CD8-positive, alpha-beta memory T cell (primary cell): Measurements from ENCODE around the gene MAGEA2B. TPM values are rescaled to one million over a fixed set of nuclear protein-coding genes. Genes with fewer than 3 reads are reported as not detected.
"Not testable (repeated sequence)": the region's sequence is repeated elsewhere in the genome, so short reads cannot be mapped to it uniquely, and the experiment has no call there.

Experiments
- CTCF ChIA-PET: fragments of 350-600 bp; sonication (Branson Sonifier 250); formaldehyde crosslinking; loops from one replicate; lab custom pipeline; 2021; ENCODE audit warnings: antibody characterized with exemption; lab: Charles Lee
- POLR2A ChIA-PET: fragments of 350-600 bp; sonication (Branson Sonifier 250); formaldehyde crosslinking; loops from one replicate; lab custom pipeline; 2021; ENCODE audit warnings: antibody characterized with exemption; lab: Charles Lee
- DNase-seq, 5 donors: peaks; one replicate each; pipeline versions ENCODE4 v3.0.0 to v3.0.0-alpha.2; 2020 to 2022; ENCODE audit warnings: mixed read lengths in 1 of 5
- H3K27ac ChIP-seq: one replicate; pipeline ENCODE4 v1.7.0; 2013; ENCODE audit warnings: low read depth, mild to moderate bottlenecking, low read length, moderate library complexity
- H3K27me3 ChIP-seq: 2 replicates; pipeline ENCODE4 v1.7.0; 2013; ENCODE audit warnings: low read length, mild to moderate bottlenecking; ENCODE audit not compliant: insufficient read depth, poor library complexity, severe bottlenecking
- H3K36me3 ChIP-seq: 2 replicates; pipeline ENCODE4 v1.7.0; 2013; ENCODE audit warnings: mild to moderate bottlenecking, low read length, moderate library complexity; ENCODE audit not compliant: insufficient read depth
- H3K4me1 ChIP-seq: 2 replicates; pipeline ENCODE4 v1.7.0; 2013; ENCODE audit warnings: mild to moderate bottlenecking, low read length, moderate library complexity; ENCODE audit not compliant: insufficient read depth
- H3K4me3 ChIP-seq: 2 replicates; pipeline ENCODE4 v1.7.0; 2013; ENCODE audit warnings: mild to moderate bottlenecking, low read length
- H3K9me3 ChIP-seq: 2 replicates; pipeline ENCODE4 v1.7.0; 2013; ENCODE audit warnings: mild to moderate bottlenecking, low read length
- H3K27ac Mint-ChIP-seq, 8 donors: one replicate each; pipeline ENCODE4 v1.8.0; 2020 to 2021; ENCODE audit warnings: mixed read lengths in 8 of 8, mild to moderate bottlenecking in 6 of 8, inconsistent platforms in 3 of 8, moderate library complexity in 3 of 8
- H3K27me3 Mint-ChIP-seq, 2 donors: one replicate each; pipeline ENCODE4 v1.8.0; 2020 to 2021; ENCODE audit warnings: mixed read lengths in 2 of 2, mild to moderate bottlenecking in 1 of 2, moderate library complexity in 1 of 2
- H3K36me3 Mint-ChIP-seq, 3 donors: one replicate each; pipeline ENCODE4 v1.8.0; 2020 to 2021; ENCODE audit warnings: mixed read lengths in 3 of 3, inconsistent platforms in 1 of 3, mild to moderate bottlenecking in 1 of 3
- H3K4me1 Mint-ChIP-seq, 3 donors: one replicate each; pipeline ENCODE4 v1.8.0; 2020 to 2021; ENCODE audit warnings: mixed read lengths in 3 of 3, inconsistent platforms in 1 of 3, mild to moderate bottlenecking in 1 of 3
- H3K4me3 Mint-ChIP-seq, 7 donors: one replicate each; pipeline ENCODE4 v1.8.0; 2020 to 2021; ENCODE audit warnings: mixed read lengths in 7 of 7, mild to moderate bottlenecking in 6 of 7, moderate library complexity in 4 of 7, inconsistent platforms in 2 of 7
- H3K9me3 Mint-ChIP-seq, 5 donors: one replicate each; pipeline ENCODE4 v1.8.0; 2020 to 2022; ENCODE audit warnings: mixed read lengths in 5 of 5, mild to moderate bottlenecking in 3 of 5, moderate library complexity in 2 of 5, inconsistent platforms in 1 of 5
- polyA plus RNA-seq: library from polyadenylated mRNA; unstranded; fragments of 300-500 nt; fragmentation: Illumina TruSeq; gene quantifications from one replicate; pipeline ENCODE4 v1.2.3, GENCODE V29; 2021
- total RNA-seq, 2 experiments: library from RNA; stranded (reverse); gene quantifications; one replicate each; pipeline ENCODE4 v1.2.3, GENCODE V29; 2021

Gene MAGEA2B
- total and polyA plus RNA-seq, 3 experiments from 2014 or later, result not detected

- no peak for DNase-seq
- Histone ChIP-seq H3K27me3 (no peaks in the 10 kb centered on the region), H3K4me3 (no peak overlapping the region), H3K4me1 (no peaks in the 10 kb centered on the region), H3K27ac (no peak overlapping the region), H3K36me3 (no peaks in the 10 kb centered on the region), H3K9me3 (no peaks in the 10 kb centered on the region)
- CTCF ChIA-PET, result no interaction called here
- H3K27me3 Mint-ChIP-seq, result peaks cover 0 to 14% of the 10 kb centered on the region in 2 donors
- H3K9me3 Mint-ChIP-seq, result no peaks in the 10 kb centered on the region
- H3K27ac Mint-ChIP-seq, result no peak overlapping the region
- H3K4me3 Mint-ChIP-seq, result no peak overlapping the region
- POLR2A ChIA-PET, result no interaction called here
- H3K36me3 Mint-ChIP-seq, result no peaks in the 10 kb centered on the region
- no peaks in the 10 kb centered on the region for H3K4me1 Mint-ChIP-seq
These were observed 24.1 kb downstream of the MAGEA2B start for GRCh38 chrX:152738560-152738959.

- H3K4me3 ChIP-seq, H3K4me1 Mint-ChIP-seq, H3K9me3 Mint-ChIP-seq, H3K27me3 ChIP-seq, H3K27ac Mint-ChIP-seq, DNase-seq, H3K27me3 Mint-ChIP-seq, H3K9me3 ChIP-seq, POLR2A ChIA-PET, H3K4me3 Mint-ChIP-seq, H3K36me3 Mint-ChIP-seq, H3K4me1 ChIP-seq, CTCF ChIA-PET, H3K36me3 ChIP-seq, H3K27ac ChIP-seq: not testable (repeated sequence)
These were observed 39.5 kb downstream of the MAGEA2B start, which contains the start of gene MAGEA2 for GRCh38 chrX:152753686-152754650. Gene MAGEA2, minus strand, starts transcription at chrX:152753842. Its CDS starts 2,479 bp downstream, at chrX:152751363.

- H3K4me1 Mint-ChIP-seq, H3K27me3 Mint-ChIP-seq, H3K36me3 Mint-ChIP-seq, H3K9me3 ChIP-seq, H3K36me3 ChIP-seq, H3K27ac ChIP-seq, POLR2A ChIA-PET, H3K4me1 ChIP-seq, DNase-seq, CTCF ChIA-PET, H3K4me3 ChIP-seq, H3K9me3 Mint-ChIP-seq, H3K27ac Mint-ChIP-seq, H3K27me3 ChIP-seq, H3K4me3 Mint-ChIP-seq: not testable (repeated sequence)
These were observed 40.4 kb downstream of the MAGEA2B start for GRCh38 chrX:152754871-152755270.

- H3K4me3 Mint-ChIP-seq, POLR2A ChIA-PET, CTCF ChIA-PET, H3K4me1 Mint-ChIP-seq, DNase-seq, H3K27me3 Mint-ChIP-seq, H3K4me3 ChIP-seq, H3K4me1 ChIP-seq, H3K27ac Mint-ChIP-seq, H3K27me3 ChIP-seq, H3K9me3 ChIP-seq, H3K36me3 Mint-ChIP-seq, H3K9me3 Mint-ChIP-seq, H3K27ac ChIP-seq, H3K36me3 ChIP-seq: not testable (repeated sequence)
These were observed 44.5 kb downstream of the MAGEA2B start, which contains the start of gene CSAG3 for GRCh38 chrX:152758918-152759317. Gene CSAG3, plus strand, starts transcription at chrX:152759218.

GRCh38 chrX:152759544-152759943 lies 45.1 kb downstream of the MAGEA2B start:
- H3K4me1 ChIP-seq, H3K4me1 Mint-ChIP-seq, H3K27ac Mint-ChIP-seq, H3K9me3 ChIP-seq, DNase-seq, H3K4me3 ChIP-seq, H3K27ac ChIP-seq, POLR2A ChIA-PET, H3K4me3 Mint-ChIP-seq, H3K9me3 Mint-ChIP-seq, H3K36me3 Mint-ChIP-seq, H3K27me3 Mint-ChIP-seq, CTCF ChIA-PET, H3K36me3 ChIP-seq, H3K27me3 ChIP-seq: not testable (repeated sequence)

GRCh38 chrX:152761582-152761981 lies 47.2 kb downstream of the MAGEA2B start:
- H3K27ac Mint-ChIP-seq, H3K27me3 Mint-ChIP-seq, H3K27me3 ChIP-seq, H3K4me3 ChIP-seq, H3K4me1 Mint-ChIP-seq, DNase-seq, H3K4me1 ChIP-seq, H3K9me3 ChIP-seq, H3K36me3 ChIP-seq, H3K36me3 Mint-ChIP-seq, POLR2A ChIA-PET, H3K4me3 Mint-ChIP-seq, H3K27ac ChIP-seq, CTCF ChIA-PET, H3K9me3 Mint-ChIP-seq: not testable (repeated sequence)

GRCh38 chrX:152766562-152766961 lies 52.1 kb downstream of the MAGEA2B start:
- H3K4me1 Mint-ChIP-seq, POLR2A ChIA-PET, H3K27ac ChIP-seq, DNase-seq, H3K36me3 ChIP-seq, H3K27me3 Mint-ChIP-seq, H3K36me3 Mint-ChIP-seq, H3K9me3 ChIP-seq, H3K9me3 Mint-ChIP-seq, H3K4me3 Mint-ChIP-seq, H3K27ac Mint-ChIP-seq, CTCF ChIA-PET, H3K4me1 ChIP-seq, H3K4me3 ChIP-seq, H3K27me3 ChIP-seq: not testable (repeated sequence)
